Glomerular endothelial cell (primary cell): ENCODE results near the gene SFTPB. TPM values are rescaled to one million over a fixed set of nuclear protein-coding genes. Genes with fewer than 3 reads are reported as not detected.
"Not testable (repeated sequence)": the region's sequence is repeated elsewhere in the genome, so short reads cannot be mapped to it uniquely, and the experiment has no call there.

Experiments
- DNase-seq: peaks from one replicate; pipeline ENCODE4 v3.0.0-alpha.2; 2011; ENCODE audit warnings: low read depth, low spot score; ENCODE audit errors: extremely low read depth
- total RNA-seq: library from RNA; depleted of rRNA; stranded (reverse); fragments of >200 nt; gene quantifications from 2 replicates; pipeline ENCODE4 v1.2.3, GENCODE V29; 2015

Gene SFTPB
- total RNA-seq, 1 donor from 2014 or later, result not detected

GRCh38 chr2:85678377-85678776 lies 10.4 kb upstream of the SFTPB start:
- no peak for DNase-seq

- DNase-seq, result no peak
Measured at GRCh38 chr2:85675866-85676548, 8.0 kb upstream of the SFTPB start.

GRCh38 chr2:85675427-85675826 lies 7.4 kb upstream of the SFTPB start:
- DNase-seq, result no peak

GRCh38 chr2:85674417-85674816 lies 6.4 kb upstream of the SFTPB start:
- no peak for DNase-seq

GRCh38 chr2:85673716-85674375 lies 5.8 kb upstream of the SFTPB start:
- DNase-seq, result no peak

GRCh38 chr2:85672456-85672855 lies 4.5 kb upstream of the SFTPB start:
- no peak for DNase-seq

GRCh38 chr2:85670416-85670815 lies 2.4 kb upstream of the SFTPB start:
- not testable (repeated sequence) for DNase-seq

- no peak for DNase-seq
Measured at GRCh38 chr2:85669549-85669948, 1.6 kb upstream of the SFTPB start.

GRCh38 chr2:85668857-85669142 lies 801 bp upstream of the SFTPB start:
- no peak for DNase-seq

- DNase-seq, result no peak
Measured at GRCh38 chr2:85667561-85668008, 414 bp downstream of the SFTPB start.

GRCh38 chr2:85666435-85667316 lies 1.3 kb downstream of the SFTPB start:
- DNase-seq, result no peak

GRCh38 chr2:85666016-85666415 lies 2.0 kb downstream of the SFTPB start:
- DNase-seq, result no peak

- no peak for DNase-seq
Measured at GRCh38 chr2:85665264-85665937, 2.6 kb downstream of the SFTPB start.

- DNase-seq, result no peak
Measured at GRCh38 chr2:85663594-85664565, 4.1 kb downstream of the SFTPB start.

GRCh38 chr2:85662899-85663593 lies 5.0 kb downstream of the SFTPB start:
- peak; percentile 75 for DNase-seq

- no peak for DNase-seq
Measured at GRCh38 chr2:85661139-85661858, 6.7 kb downstream of the SFTPB start.

GRCh38 chr2:85660725-85661124 lies 7.3 kb downstream of the SFTPB start:
- no peak for DNase-seq

GRCh38 chr2:85660301-85660700 lies 7.7 kb downstream of the SFTPB start:
- DNase-seq, result not testable (repeated sequence)
